Measurements from ENCODE around the gene KIFC1.

The KIFC1 gene

DNA sequence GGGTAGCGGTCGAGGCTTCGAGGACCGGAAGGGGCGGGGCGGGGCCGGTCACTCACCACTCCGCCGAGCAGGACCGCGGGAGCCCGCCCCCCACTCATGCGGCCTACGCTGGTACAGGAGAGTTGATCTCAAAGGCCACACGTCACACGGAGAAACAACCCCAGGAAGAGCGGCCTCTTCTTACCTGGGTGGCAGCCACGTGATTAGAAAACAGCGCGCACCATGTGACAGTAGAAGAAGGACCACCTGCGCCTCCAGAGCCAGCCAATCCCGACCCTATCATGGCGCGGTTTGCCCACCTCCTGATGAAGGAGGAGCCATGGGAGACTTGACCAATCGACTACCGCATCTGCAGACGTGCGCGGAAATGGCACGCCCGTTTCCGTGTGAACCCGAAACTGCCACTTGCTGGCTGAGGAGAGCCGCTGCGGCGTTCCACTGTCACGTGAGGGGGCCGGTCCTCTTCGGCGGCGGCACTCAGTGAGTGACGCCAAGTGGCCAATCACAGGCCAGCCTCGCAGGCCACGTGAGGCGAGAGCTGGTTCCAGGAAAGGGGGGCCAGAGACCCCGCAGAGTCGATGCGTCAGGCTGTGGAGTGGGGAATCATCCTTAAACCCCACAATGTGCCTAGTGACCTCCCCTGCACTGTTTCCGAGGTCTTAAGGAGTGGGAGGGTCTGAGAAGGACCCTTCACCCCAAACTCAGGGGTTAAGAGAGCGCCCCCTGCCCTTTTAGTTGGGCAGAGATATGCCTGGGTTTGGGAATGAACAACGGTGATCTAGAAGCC lies 26.5 kb downstream of the KIFC1 start, which contains the start of gene CUTA:
Gene CUTA, minus strand, starts transcription at position 205 of the 787 bp plus-strand sequence. Its CDS starts 107 bp downstream, at position 98.
- peak; percentile 93 for DNase-seq (ENCODE audit: low spot score)
- TF ChIP-seq, protein P1, sequence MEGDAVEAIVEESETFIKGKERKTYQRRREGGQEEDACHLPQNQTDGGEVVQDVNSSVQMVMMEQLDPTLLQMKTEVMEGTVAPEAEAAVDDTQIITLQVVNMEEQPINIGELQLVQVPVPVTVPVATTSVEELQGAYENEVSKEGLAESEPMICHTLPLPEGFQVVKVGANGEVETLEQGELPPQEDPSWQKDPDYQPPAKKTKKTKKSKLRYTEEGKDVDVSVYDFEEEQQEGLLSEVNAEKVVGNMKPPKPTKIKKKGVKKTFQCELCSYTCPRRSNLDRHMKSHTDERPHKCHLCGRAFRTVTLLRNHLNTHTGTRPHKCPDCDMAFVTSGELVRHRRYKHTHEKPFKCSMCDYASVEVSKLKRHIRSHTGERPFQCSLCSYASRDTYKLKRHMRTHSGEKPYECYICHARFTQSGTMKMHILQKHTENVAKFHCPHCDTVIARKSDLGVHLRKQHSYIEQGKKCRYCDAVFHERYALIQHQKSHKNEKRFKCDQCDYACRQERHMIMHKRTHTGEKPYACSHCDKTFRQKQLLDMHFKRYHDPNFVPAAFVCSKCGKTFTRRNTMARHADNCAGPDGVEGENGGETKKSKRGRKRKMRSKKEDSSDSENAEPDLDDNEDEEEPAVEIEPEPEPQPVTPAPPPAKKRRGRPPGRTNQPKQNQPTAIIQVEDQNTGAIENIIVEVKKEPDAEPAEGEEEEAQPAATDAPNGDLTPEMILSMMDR (IDR thresholded peaks at IDR 0.05; ENCODE audit: extremely low read depth, missing control alignments) = no peak

DNA sequence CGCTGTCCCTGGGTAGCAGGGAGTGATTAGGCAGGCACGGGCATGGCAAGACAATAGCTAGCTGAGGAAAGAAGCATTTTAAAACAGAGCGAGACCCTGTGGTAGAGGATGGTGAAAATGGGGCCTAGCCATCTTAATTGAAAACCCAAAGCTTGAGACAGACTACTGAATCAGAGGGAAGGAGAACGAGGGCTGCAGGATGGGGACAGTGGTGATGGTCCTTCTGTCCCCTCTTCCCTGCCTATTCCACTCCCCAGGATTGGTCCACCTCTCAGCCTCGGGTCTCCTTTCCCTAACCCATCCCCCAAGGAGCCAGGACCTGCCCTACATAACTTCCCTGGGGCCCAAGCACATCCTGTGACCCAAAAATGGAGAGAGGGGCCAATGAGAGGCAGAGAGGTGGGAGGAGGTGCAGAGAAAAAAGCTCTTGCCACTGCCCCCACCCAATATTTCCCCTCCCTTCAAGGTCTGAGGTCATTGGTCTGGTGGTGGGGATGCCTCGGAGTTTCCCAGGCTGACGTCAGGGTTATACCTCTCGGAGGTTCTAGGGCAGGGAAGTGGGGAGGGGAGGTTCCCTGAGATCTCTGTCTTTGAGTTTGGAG lies 27.2 kb downstream of the KIFC1 start:
- TF ChIP-seq, protein P1 (IDR thresholded peaks at IDR 0.05; ENCODE audit: extremely low read depth, missing control alignments) = no peak
- DNase-seq (ENCODE audit: low spot score) = peak; percentile 34

DNA sequence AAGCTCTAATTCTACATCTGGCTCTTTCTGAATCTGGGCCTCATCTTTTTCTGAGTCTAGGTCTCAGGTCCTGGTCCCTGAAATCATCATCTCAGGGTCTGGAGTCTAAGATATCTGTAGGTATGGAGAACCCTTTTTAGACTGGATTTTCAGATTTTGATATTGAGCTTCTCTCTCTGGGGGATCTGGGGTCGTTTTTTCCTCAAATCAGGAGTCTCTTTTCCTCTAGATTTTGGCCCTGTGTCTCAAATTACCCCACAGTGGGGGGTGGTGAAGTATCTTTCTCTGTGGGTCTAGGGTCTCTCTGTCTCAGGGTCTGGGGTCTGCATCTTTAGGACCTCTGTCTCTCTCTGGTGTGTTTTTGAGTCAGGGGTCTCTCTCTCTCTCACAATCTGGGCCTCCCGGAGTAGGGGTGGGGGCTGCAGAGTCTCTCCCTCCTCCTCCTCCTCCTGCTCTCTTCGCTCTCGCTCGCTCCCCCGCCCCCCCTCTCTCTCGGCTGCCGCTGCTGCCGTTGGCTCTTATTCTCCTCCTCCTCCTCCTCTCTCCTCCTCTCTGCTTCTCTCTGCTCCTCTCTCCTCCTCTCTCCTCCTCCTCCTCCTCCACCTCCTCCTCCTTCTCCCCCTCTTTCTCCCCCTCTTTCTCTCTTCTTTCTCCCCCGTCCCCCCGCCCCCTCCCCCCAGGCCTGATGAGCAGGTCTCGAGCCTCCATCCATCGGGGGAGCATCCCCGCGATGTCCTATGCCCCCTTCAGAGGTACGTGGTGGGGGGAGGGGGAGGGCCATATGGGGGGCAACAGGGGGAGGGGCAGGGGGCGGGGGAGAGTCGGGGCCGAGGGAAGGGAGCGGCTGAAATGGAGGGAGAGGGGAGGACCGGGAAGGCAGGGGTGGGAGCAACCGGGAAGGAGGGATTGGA lies 28.2 kb downstream of the KIFC1 start, which contains the start of gene SYNGAP1:
Gene SYNGAP1, plus strand, starts transcription at position 486 of the 911 bp plus-strand sequence. Its CDS starts 200 bp downstream, at position 686.
- TF ChIP-seq, protein P1 (IDR thresholded peaks at IDR 0.05; ENCODE audit: extremely low read depth, missing control alignments) = no peak
- DNase-seq (ENCODE audit: low spot score) = no peak

DNA sequence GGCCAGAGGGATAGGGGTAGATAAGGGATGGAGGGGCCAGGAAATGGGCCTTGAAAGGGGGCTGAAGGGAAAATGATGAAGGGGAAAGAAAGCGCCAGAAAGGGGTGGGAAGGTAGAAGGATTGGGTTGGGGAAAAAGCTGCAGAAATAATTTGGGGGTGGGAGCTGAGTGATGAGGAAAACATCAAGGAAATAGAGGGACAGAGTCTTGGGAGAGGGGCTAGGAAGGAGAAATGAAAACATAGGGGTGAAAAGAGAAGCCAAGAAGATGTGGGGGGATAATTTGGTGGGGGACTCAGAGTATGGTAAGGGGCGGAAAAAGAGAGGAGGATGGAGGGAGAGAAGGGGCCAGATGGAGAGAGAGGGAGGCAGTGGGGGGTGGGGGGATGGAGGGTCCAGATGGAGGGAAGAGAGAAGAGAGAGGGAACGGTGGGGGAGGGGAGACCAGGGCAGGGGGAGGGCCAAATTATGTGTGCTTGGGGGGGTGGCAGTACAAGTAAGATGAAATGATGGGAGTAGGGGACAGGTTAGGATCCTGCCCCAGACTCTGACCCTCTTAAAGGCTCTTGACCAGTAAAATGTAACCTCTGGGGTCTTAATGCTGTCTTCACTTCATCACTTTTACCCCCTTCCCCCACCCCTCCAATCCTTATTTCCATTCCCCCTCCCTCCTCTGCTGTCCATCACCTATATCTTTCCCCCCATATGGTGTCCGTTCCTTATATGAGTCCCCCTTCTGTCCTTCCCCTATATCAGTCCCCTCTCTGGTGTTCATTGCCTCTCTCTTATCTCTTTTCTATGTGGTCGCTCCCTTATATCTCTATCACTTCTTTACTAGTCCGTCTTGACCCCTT lies 29.1 kb downstream of the KIFC1 start:
- DNase-seq (ENCODE audit: low spot score) = no peak
- TF ChIP-seq, protein P1 (IDR thresholded peaks at IDR 0.05; ENCODE audit: extremely low read depth, missing control alignments) = no peak

DNA sequence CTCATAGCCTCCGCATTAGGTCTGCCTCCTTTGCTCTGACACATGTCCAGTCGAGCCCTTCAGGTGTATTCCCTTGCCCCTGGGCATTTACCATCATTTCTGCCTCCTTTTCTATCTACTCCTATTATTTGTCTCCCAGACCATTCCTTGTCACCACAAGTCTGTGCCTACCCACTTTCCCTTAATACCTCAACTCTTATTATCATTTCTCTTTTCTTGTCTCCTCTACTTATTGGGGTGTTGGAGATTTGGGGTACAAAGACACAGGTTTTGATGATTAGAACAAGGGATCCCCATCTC lies 29.7 kb downstream of the KIFC1 start:
- no peak for DNase-seq (ENCODE audit: low spot score)
- TF ChIP-seq, protein P1 (IDR thresholded peaks at IDR 0.05; ENCODE audit: extremely low read depth, missing control alignments) = no peak

DNA sequence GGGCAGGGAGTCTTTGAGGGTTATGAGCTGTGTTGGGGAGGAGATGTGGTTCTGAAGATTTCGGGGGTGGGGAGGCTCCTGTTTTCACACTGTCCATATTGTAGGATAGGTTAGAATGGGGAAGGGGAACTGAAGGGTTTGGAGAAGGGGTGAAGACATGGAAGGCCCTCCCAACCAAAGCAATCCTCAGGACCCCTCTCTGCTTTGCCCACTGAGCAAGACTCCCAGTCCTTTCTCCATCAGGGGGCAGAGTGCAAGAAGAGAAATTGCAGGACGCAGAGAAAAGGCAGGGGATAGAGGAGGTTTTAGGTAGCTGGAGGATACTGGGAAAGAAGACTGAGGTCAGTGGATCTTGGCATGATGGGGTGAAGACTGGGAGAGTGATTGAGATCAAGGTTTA lies 32.2 kb downstream of the KIFC1 start:
- DNase-seq (ENCODE audit: low spot score) = no peak
- TF ChIP-seq, protein P1 (IDR thresholded peaks at IDR 0.05; ENCODE audit: extremely low read depth, missing control alignments) = no peak
